PC-9 (cell line): ENCODE measurements around the gene CCT2. TPM values are rescaled to one million over a fixed set of nuclear protein-coding genes. Genes with fewer than 3 reads are reported as not detected.

Experiments used
- BruUV-seq: library from RNA; stranded (reverse); fragments of 400-500 nt; replicated peaks from 2 replicates; lab custom pipeline; 2021; lab: Mats Ljungman, UMichigan
- CTCF ChIA-PET: fragments of 300-600 bp; sonication (Branson Sonifier 250); formaldehyde crosslinking; loops from one replicate; lab custom pipeline; 2022; ENCODE audit warnings: antibody characterized with exemption; lab: Charles Lee
- POLR2A ChIA-PET: fragments of 300-600 bp; sonication (Branson Sonifier 250); formaldehyde crosslinking; loops from one replicate; lab custom pipeline; 2022; ENCODE audit warnings: antibody characterized with exemption; ENCODE audit not compliant: unreplicated experiment; lab: Charles Lee
- DNase-seq, 2 experiments: peaks; one replicate each; pipeline versions ENCODE4 v3.0.0 to v3.0.0-alpha.2; 2015 to 2022; ENCODE audit warnings: mixed read lengths in 1 of 2
- H2AFZ ChIP-seq: fragments of 200-600 bp; sonication (generic); 2 replicates; pipeline ENCODE4 v1.8.1; 2017; ENCODE audit warnings: antibody characterized with exemption
- H3F3A ChIP-seq: fragments of 200-600 bp; sonication (generic); 2 replicates; pipeline ENCODE4 v1.8.1; 2017; ENCODE audit warnings: antibody characterized with exemption, mild to moderate bottlenecking, low read depth; ENCODE audit not compliant: insufficient read depth
- H3K27ac ChIP-seq: fragments of 200-600 bp; sonication (generic); 2 replicates; pipeline ENCODE4 v1.6.1; 2016; ENCODE audit warnings: mixed run types
- H3K27me3 ChIP-seq: fragments of 200-600 bp; sonication (generic); 2 replicates; pipeline ENCODE4 v1.6.1; 2016; ENCODE audit warnings: low read depth, mixed run types; ENCODE audit not compliant: insufficient read depth
- H3K36me3 ChIP-seq: fragments of 200-600 bp; sonication (generic); 2 replicates; pipeline ENCODE4 v1.6.1; 2016; ENCODE audit warnings: low read depth, mixed run types
- H3K4me1 ChIP-seq: fragments of 200-600 bp; sonication (generic); replicated peaks from 2 replicates; pipeline ENCODE4 v1.6.1; 2016; ENCODE audit warnings: mixed run types; ENCODE audit not compliant: insufficient read depth
- H3K4me2 ChIP-seq: fragments of 200-600 bp; sonication (generic); 2 replicates; pipeline ENCODE4 v1.6.1; 2017; ENCODE audit warnings: mixed run types
- H3K4me3 ChIP-seq: fragments of 200-600 bp; sonication (generic); 2 replicates; pipeline ENCODE4 v1.6.1; 2016; ENCODE audit warnings: mixed run types
- H3K79me2 ChIP-seq: fragments of 200-600 bp; sonication (generic); 2 replicates; pipeline ENCODE4 v1.6.1; 2017; ENCODE audit warnings: low read depth, mixed run types
- H3K9me2 ChIP-seq: fragments of 200-600 bp; sonication (generic); 2 replicates; pipeline ENCODE4 v1.8.1; 2017; ENCODE audit warnings: mild to moderate bottlenecking; ENCODE audit not compliant: insufficient read depth
- H3K9me3 ChIP-seq: fragments of 200-600 bp; sonication (generic); 2 replicates; pipeline ENCODE4 v1.8.1; 2016; ENCODE audit warnings: low read depth; ENCODE audit not compliant: insufficient read depth
- H4K20me1 ChIP-seq: fragments of 200-600 bp; sonication (generic); 2 replicates; pipeline ENCODE4 v1.8.1; 2017; ENCODE audit not compliant: insufficient read depth
- EZH2 ChIP-seq: fragments of 200-600 bp; sonication (generic); IDR thresholded peaks from 2 replicates; pipeline ENCODE4 v1.8.0; 2017; ENCODE audit warnings: antibody characterized with exemption, low read depth
- intact Hi-C: fragments of 100-400 bp; cut with micrococcal nuclease; formaldehyde crosslinking; loops from one replicate; pipeline ENCODE4 v1.10.0; 2022; ENCODE audit not compliant: unreplicated experiment
- total RNA-seq: library from RNA; stranded (reverse); gene quantifications from 2 replicates; pipeline ENCODE4 v1.2.3, GENCODE V29; 2021
- TF ChIP-seq, protein P1 (sequence below): fragments of 200-600 bp; sonication (generic); conservative IDR thresholded peaks from 2 replicates; pipeline ENCODE4 v1.6.1; 2017; ENCODE audit warnings: mixed run types, antibody characterized with exemption, mild to moderate bottlenecking, moderate library complexity

Gene CCT2
- total RNA-seq, 1 experiment from 2014 or later: 162 TPM

DNA sequence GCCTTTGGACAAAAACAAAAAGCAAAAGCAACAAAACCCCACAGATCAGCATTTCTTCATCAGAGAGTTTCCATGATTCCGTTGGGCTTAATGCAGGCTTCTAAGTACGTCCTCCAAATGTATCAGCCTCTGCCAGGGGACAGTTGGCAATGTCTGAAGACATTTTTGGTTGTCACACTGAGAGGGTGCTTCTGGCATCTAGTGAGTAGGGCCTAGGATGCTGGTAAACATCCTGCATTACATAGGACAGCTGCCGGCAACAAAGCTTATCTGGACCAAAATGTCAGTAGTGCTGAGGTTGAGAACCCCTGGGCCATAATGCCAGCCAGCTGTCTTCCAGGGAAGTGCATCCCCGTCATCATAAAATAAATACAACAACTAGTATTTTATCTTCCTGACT is 34.8 kb downstream of the CCT2 start:
- no peaks in the 10 kb centered on the region for H3K36me3 ChIP-seq
- no peaks in the 10 kb centered on the region for H3K9me3 ChIP-seq
- POLR2A ChIA-PET: no interaction called here
- no peak overlapping the region for H3K27ac ChIP-seq
- TF ChIP-seq, protein P1, sequence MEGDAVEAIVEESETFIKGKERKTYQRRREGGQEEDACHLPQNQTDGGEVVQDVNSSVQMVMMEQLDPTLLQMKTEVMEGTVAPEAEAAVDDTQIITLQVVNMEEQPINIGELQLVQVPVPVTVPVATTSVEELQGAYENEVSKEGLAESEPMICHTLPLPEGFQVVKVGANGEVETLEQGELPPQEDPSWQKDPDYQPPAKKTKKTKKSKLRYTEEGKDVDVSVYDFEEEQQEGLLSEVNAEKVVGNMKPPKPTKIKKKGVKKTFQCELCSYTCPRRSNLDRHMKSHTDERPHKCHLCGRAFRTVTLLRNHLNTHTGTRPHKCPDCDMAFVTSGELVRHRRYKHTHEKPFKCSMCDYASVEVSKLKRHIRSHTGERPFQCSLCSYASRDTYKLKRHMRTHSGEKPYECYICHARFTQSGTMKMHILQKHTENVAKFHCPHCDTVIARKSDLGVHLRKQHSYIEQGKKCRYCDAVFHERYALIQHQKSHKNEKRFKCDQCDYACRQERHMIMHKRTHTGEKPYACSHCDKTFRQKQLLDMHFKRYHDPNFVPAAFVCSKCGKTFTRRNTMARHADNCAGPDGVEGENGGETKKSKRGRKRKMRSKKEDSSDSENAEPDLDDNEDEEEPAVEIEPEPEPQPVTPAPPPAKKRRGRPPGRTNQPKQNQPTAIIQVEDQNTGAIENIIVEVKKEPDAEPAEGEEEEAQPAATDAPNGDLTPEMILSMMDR: no peak
- TF ChIP-seq EZH2: no peak
- peaks cover 17% of the 10 kb centered on the region; the same call in 1 of the 2 replicates for H3K27me3 ChIP-seq
- intact Hi-C loops: no loop called here
- H4K20me1 ChIP-seq: no peaks in the 10 kb centered on the region
- H3K9me2 ChIP-seq: no peaks in the 10 kb centered on the region
- no peaks in the 10 kb centered on the region for H3K4me1 ChIP-seq
- no peak overlapping the region for H3K4me2 ChIP-seq
- no peak overlapping the region for H2AFZ ChIP-seq
- H3K4me3 ChIP-seq: no peak overlapping the region
- H3K79me2 ChIP-seq: no peaks in the 10 kb centered on the region
- no TSS peak for BruUV-seq
- H3F3A ChIP-seq: no peaks in the 10 kb centered on the region
- no peak for DNase-seq
- CTCF ChIA-PET: no interaction called here

DNA sequence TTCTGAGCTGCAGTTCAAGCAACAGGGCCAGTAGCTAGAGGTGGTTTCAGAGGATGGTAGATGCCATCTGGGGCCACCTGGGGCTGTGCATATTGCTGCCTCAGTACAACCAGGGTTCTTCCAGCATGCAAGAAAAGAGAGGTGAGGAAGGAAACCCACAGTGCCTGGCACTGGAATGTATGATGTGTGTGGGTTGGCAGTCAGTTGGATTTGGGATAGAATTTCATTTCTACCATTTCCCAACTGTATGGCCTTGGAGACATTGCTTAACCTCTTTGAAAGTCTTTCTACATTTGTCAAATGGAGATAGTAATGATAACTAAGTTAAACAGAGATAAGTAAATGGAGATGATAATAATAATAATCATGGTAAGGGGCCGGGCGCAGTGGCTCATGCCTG is 35.7 kb downstream of the CCT2 start:
- CTCF ChIA-PET: no interaction called here
- Histone ChIP-seq H3K4me3 (no peak overlapping the region), H3K9me3 (no peaks in the 10 kb centered on the region), H3K36me3 (no peaks in the 10 kb centered on the region), H3K27me3 (peaks cover 17% of the 10 kb centered on the region; the same call in 1 of the 2 replicates), H3K4me1 (no peaks in the 10 kb centered on the region), H3K9me2 (no peaks in the 10 kb centered on the region), H3K79me2 (no peaks in the 10 kb centered on the region), H3K4me2 (no peak overlapping the region), H3K27ac (no peak overlapping the region), H2AFZ (no peak overlapping the region), H3F3A (no peaks in the 10 kb centered on the region), H4K20me1 (no peaks in the 10 kb centered on the region)
- DNase-seq: no peak
- intact Hi-C loops: no loop called here
- no peak for TF ChIP-seq EZH2
- TF ChIP-seq, protein P1: no peak
- POLR2A ChIA-PET: no interaction called here
- BruUV-seq: no TSS peak

DNA sequence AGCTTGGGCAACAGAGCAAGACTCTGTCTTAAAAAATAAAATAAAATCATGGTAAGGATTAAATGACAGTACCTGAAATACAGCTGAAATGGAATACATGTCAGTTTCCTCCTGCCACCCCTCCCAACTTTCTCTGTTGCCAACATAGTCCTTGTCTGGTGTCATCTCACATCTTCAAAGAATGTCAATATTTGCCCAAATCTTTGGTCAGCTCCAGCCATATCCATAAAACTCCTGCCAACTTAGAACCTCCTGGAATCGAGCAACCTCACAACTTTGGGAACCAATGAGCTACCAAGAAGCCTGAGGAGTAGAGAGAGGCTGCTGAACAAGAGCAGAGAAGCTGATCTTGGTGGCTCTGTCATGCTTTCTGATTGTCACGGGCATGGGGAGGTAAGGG is 36.3 kb downstream of the CCT2 start:
- CTCF ChIA-PET: no interaction called here
- intact Hi-C loops: no loop called here
- no peak overlapping the region for H3K4me3 ChIP-seq
- peaks cover 17% of the 10 kb centered on the region; the same call in 1 of the 2 replicates for H3K27me3 ChIP-seq
- no peak overlapping the region for H3K27ac ChIP-seq
- H3K4me1 ChIP-seq: no peaks in the 10 kb centered on the region
- H3K79me2 ChIP-seq: no peaks in the 10 kb centered on the region
- no peaks in the 10 kb centered on the region for H4K20me1 ChIP-seq
- BruUV-seq: no TSS peak
- H3K36me3 ChIP-seq: no peaks in the 10 kb centered on the region
- POLR2A ChIA-PET: no interaction called here
- no peak overlapping the region for H3K4me2 ChIP-seq
- H3F3A ChIP-seq: no peaks in the 10 kb centered on the region
- H2AFZ ChIP-seq: no peak overlapping the region
- no peaks in the 10 kb centered on the region for H3K9me2 ChIP-seq
- H3K9me3 ChIP-seq: no peaks in the 10 kb centered on the region
- no peak for DNase-seq
- TF ChIP-seq, protein P1: no peak
- TF ChIP-seq EZH2: no peak
